ENCODE results near the gene KPNA5.

The KPNA5 gene

DNA sequence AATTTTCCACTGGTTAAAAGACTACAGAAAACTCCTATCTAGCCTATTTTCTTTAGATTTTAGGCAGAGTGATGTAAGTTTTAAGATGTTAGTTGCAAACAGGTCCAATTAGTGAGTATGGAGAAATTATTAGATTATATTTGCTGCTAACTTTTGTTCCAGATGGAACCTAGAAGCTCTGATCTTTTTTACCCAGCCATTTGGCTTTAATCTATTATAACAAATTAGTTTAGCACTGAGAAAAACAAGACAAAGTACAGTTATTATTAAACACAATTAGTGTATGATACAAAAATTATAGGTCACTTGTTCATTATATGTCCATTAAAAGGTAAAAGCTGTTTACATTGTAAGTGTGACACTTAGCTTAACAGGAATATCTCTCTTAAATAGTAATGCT lies 82.0 kb downstream of the KPNA5 start:
- TF ChIP-seq, protein P1, sequence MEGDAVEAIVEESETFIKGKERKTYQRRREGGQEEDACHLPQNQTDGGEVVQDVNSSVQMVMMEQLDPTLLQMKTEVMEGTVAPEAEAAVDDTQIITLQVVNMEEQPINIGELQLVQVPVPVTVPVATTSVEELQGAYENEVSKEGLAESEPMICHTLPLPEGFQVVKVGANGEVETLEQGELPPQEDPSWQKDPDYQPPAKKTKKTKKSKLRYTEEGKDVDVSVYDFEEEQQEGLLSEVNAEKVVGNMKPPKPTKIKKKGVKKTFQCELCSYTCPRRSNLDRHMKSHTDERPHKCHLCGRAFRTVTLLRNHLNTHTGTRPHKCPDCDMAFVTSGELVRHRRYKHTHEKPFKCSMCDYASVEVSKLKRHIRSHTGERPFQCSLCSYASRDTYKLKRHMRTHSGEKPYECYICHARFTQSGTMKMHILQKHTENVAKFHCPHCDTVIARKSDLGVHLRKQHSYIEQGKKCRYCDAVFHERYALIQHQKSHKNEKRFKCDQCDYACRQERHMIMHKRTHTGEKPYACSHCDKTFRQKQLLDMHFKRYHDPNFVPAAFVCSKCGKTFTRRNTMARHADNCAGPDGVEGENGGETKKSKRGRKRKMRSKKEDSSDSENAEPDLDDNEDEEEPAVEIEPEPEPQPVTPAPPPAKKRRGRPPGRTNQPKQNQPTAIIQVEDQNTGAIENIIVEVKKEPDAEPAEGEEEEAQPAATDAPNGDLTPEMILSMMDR (IDR thresholded peaks at IDR 0.05; ENCODE audit: control insufficient read depth, insufficient read depth, low read depth, low read length, missing control alignments) = no peak
- H3K4me3 ChIP-seq (ENCODE audit: control insufficient read depth, low read depth, low read length) = no peak overlapping the region
- no peak for DNase-seq (ENCODE audit: low read depth)

DNA sequence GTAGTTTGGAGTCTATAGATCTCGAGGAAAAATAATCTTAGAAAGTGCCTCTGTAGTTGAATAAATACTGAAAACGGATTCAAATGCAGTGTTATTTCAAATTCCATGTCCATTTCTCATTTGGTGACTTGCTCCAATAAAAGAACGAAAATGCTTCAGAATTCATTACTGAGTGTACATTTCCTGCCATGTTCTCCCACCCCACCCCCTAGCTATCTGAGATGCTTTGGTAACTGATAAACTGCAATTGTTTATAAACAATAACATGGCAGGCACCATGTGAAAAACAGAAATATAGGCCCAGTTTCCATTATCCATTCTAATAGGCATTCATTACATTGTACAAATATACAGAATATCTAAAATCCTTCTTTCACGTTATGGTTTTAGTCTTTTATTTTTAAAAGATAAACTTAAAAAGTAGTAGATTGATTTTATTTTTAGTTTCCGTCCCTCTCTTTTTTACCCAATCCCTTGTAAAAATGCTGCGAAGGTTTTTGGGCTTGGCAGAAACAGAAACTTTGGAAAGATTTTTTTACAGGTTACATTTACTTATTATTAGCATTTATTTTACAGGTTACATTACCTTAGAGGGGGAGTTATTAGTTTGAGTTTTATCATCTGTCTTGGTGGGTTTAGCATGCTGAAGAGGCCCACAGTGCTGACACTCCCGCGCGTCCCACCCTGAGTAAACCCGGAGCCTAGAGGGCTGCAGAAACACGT lies 83.1 kb downstream of the KPNA5 start:
- DNase-seq (ENCODE audit: low read depth) = no peak
- H3K4me3 ChIP-seq (ENCODE audit: control insufficient read depth, low read depth, low read length) = no peak overlapping the region
- TF ChIP-seq, protein P1 (IDR thresholded peaks at IDR 0.05; ENCODE audit: control insufficient read depth, insufficient read depth, low read depth, low read length, missing control alignments) = no peak

DNA sequence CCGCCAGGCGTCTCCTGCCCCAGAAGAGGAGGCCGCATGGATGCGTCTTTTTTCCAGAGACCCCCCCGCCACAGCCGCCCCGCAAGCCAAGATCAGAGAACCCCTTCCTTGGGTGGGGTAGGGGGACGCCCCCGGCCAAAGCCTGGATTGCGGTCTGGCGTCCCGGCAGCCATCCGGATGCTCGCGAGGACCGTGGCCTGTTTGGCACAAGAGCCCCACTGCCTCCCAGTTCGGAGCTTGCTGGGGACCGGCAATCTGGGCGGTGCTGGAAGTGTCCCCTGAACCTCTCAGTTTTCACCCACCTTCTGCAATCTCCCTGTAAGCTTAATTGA lies 83.6 kb downstream of the KPNA5 start:
- TF ChIP-seq, protein P1 (IDR thresholded peaks at IDR 0.05; ENCODE audit: control insufficient read depth, insufficient read depth, low read depth, low read length, missing control alignments) = no peak
- no peak for DNase-seq (ENCODE audit: low read depth)
- H3K4me3 ChIP-seq (ENCODE audit: control insufficient read depth, low read depth, low read length) = peak overlapping the region; percentile 45

DNA sequence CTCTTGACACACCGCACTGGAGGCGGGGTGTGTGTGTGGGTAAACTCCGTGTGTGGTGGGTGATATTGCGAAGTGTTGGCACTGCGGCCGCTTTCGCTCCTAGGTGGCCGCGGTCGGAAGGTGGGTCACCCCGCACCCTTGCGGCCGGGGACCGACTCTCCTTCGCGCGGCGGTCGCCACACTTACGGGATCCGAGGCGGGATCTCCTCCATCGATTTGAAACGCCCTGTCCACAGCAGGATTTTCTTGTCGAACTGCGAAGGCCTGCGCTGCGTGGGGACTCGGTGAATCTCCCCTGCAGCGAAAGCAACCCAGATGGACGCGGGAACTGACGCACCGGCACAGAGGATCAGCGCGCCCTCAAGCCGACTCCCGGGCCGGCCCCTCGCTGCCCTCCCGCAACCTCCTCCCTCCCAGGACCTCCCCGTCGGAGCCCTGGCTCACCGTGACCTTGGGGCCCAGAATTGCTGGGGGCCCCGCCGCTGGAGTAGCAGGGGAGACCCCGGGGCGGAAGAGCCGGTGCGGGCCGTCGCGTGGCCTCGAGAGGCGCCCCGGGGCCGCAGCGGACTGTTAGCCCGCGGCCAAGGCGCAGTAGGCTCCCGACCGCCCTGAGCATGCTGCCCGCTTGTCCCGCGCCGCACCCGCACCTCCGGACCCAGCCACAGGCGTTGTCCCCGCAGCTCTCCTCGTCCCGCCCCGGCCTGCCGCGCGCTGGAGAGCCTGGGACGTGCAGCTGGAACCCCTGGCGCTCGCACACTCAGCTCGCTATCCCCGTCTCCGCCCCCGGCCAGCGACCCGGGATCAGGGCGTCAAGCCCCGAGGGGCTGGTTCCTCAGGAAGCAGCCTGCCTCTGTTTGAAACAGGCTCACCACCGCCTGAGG lies 84.2 kb downstream of the KPNA5 start, which contains the start of gene FAM162B:
Gene FAM162B (minus strand): TSS at position 759 of the 881 bp plus-strand sequence. CDS start 143 bp downstream, at position 616.
- TF ChIP-seq, protein P1 (IDR thresholded peaks at IDR 0.05; ENCODE audit: control insufficient read depth, insufficient read depth, low read depth, low read length, missing control alignments) = no peak
- no peak for DNase-seq (ENCODE audit: low read depth)
- peak within 1 kb of the TSS; percentile 45 for H3K4me3 ChIP-seq (ENCODE audit: control insufficient read depth, low read depth, low read length)

DNA sequence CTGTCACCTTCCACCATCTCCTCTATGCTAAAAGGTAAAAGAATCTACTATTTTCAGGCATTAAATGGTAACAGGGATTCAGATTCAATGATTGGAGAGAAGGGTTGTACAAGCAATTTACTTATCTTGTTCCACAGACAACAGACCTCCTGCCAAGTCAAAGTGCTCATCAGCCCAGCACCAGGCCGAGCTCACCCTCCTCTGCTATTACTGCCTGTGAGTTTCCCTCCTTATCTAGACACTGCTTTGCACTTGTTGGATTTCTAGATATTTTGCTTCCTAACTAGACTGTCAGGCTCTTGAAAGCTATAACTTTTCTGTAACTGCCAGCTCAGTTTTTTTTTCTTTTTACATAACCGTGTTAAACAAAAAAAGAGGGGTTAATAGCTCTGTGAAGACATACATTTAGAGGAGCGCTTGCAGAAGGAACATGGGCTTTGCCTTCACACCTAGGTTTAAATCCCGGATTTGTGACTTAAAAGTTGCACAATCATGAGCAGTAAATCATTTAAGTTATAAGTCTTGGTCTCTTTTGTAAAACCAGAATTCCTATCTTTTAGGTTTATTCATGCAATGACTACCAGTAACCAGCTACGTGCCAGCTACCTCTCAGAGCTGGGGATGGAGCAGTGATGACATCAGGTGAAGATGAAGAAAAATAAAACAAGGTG lies 85.6 kb downstream of the KPNA5 start:
- H3K4me3 ChIP-seq (ENCODE audit: control insufficient read depth, low read depth, low read length) = no peak overlapping the region
- TF ChIP-seq, protein P1 (IDR thresholded peaks at IDR 0.05; ENCODE audit: control insufficient read depth, insufficient read depth, low read depth, low read length, missing control alignments) = no peak
- DNase-seq (ENCODE audit: low read depth) = no peak

DNA sequence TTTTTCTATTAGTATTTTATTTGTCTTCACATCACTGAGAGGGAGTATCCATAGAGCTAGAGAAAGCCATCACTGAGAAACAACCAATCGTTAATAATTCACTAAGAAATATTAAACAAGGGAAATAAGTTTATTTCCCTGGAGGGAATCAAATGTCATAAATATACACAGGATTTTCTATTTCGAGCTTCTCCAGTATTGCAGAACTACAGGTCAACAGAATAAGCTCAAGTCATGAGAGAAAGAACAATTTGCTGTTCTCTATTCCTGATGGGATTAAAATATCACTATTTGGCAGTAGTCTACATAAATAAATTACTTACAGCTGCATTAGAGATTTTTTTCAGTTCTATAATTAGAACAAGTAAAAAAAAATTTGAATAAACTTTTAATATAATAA lies 86.7 kb downstream of the KPNA5 start:
- no peak overlapping the region for H3K4me3 ChIP-seq (ENCODE audit: control insufficient read depth, low read depth, low read length)
- TF ChIP-seq, protein P1 (IDR thresholded peaks at IDR 0.05; ENCODE audit: control insufficient read depth, insufficient read depth, low read depth, low read length, missing control alignments) = no peak
- DNase-seq (ENCODE audit: low read depth) = no peak
